HL-60/S4 treated with retinoic acid at 250 ng/mL for 4 days and 3 days (cell line): ENCODE results near the gene CCNB2.
"Not testable (repeated sequence)": the region's sequence is repeated elsewhere in the genome, so short reads cannot be mapped to it uniquely, and the experiment has no call there.

Source experiments
- in situ Hi-C: fragments of 300-500 bp; cut with MboI; formaldehyde crosslinking; loops from 2 replicates; pipeline ENCODE4 v1.7.0; 2022; ENCODE audit warnings: low sequenced_read_pairs

Gene CCNB2

DNA sequence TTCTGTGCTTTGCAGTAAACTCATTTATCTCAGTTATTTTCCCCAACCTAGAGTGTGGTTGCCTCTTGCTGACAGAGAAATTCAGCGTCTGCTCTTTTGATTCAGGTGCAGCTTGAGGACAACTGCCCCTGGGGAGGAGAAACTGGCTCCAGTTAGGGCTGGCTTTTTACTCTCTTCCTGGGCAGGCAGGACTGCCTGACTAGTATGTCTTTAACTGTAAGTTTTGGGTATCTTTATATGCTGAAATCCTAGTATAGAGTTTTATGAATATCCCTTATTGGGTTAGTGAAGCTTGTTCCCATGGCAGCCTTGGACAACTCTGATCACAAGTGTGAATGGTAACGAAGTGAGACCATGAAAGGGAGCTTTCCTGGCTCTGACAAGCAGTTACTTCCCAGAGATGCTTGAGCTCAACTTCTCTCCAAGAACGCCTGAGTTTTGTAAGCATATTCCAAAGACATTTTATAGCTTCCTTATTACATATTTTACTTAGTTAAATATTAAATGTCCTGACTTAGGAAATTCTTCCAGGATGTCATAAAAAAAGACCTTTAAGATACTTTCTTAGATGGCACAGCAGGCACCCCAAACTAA lies 27.1 kb downstream of the CCNB2 start:
- in situ Hi-C loops = no loop called here

GRCh38 chr15:59133929-59134427 lies 29.0 kb downstream of the CCNB2 start:
- in situ Hi-C loops = no loop called here

GRCh38 chr15:59137566-59137965 lies 32.6 kb downstream of the CCNB2 start:
- in situ Hi-C loops = no loop called here

- in situ Hi-C loops = no loop called here
Observed at GRCh38 chr15:59138243-59138642, 33.3 kb downstream of the CCNB2 start.

DNA sequence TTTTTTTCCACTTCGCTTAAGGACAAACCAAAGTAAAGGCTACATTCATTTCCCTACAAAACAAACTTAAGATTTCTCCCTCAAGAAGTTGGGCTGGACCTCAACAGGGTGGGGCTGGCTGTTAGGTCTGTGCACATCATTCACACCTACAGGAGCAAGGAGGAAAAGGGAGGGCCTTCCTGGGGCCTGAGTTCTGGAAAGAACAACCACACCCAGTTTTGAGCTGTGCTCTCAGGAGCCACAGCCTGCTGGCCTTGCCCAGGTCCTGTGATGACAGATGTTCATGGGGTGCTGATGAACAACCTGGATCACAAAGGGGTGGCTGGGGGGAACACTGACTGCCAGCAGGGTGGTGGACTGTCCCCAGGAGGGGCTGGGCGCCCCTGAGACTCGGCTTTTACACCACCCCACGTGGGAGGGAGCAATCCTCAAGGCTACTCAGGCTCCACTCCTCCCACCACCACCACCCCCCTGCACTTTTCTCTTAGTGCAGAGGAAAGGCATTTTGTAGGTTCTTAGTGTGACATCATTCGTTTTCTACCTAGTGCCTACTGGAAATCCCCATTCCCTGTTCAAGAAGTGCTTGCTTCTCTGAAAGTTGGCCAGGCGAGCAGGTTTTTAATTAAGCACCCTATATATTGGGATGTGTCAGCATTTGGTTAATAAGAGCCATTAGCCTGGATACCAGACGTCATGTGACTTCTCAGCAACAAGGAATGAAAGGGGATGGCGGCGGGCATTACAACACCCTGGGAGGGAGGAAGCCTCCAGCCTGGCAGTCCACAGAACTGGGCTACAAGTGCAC lies 35.7 kb downstream of the CCNB2 start:
- in situ Hi-C loops = no loop called here

DNA sequence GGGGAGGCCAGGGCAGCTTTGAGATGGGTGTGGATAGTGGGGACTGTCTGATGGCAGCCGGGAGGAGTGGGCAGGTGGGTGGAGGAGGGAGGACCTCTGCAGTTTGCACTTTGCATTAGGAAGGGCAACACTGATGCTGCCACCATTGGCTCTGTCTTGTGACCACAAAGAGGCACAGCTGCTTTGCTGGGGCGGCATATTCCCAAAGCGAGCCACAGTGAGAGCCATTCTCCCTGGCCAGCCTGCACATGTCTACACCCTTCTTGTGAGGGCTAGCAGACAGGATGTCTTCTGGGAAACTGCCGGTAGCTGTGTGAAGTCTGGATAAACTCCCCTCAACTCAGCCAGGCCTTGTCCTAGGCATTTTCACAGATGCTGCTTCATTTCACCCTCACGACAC lies 38.3 kb downstream of the CCNB2 start:
- in situ Hi-C loops = no loop called here

- in situ Hi-C loops = not testable (repeated sequence)
Observed at GRCh38 chr15:59144594-59144993, 39.6 kb downstream of the CCNB2 start.

- in situ Hi-C loops = no loop called here
Observed at GRCh38 chr15:59147666-59148065, 42.7 kb downstream of the CCNB2 start.

DNA sequence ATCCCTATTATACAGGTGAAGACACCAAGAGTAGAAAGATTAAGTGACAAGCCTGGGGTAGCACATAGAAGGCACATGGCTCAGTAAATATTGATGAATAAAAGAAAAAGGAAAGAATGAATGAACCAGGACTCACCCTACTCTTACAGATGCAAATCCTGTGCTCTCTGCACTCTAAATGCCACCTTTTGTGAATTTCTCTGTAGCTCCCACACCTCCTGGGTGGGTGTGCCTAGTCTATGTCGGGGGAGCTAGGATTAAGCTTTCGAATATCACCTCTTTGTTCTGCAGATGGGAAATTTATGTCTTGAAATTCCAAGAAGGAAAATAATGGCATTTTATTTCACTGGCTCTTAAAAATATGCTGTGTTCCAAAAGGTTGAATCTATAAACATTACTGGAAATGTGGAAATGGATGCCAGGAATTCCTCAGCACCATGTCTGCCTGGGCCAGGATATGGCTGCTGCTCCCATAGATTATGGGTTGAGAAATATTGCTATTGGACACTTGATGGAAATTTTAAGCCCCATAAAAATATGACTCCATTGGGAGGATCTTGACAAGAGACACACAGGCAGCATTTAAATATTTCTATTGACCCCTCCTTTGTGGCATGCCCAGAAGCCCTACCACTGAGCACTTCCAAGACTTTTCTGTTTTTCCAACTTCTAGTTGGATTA lies 43.3 kb downstream of the CCNB2 start:
- in situ Hi-C loops = no loop called here

DNA sequence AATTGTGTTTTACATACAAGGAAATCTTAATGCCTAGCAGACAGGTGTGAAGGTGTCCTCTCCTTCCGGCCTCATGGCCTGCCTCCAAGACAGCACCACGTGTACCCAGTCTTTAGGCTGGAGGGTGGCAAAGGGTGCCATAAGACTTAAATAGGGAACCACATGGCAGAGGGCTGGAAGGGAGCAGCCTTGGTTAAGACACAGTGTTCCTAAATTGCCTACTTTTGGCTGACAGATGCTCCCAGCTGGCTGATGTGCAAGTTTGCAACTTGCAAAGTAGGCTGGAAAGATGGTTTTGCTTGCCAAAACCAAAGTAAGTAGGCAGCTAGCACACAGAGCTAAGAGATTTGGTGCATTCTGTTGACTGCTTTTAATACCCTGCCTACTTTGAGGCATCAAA lies 45.2 kb downstream of the CCNB2 start:
- in situ Hi-C loops = no loop called here

DNA sequence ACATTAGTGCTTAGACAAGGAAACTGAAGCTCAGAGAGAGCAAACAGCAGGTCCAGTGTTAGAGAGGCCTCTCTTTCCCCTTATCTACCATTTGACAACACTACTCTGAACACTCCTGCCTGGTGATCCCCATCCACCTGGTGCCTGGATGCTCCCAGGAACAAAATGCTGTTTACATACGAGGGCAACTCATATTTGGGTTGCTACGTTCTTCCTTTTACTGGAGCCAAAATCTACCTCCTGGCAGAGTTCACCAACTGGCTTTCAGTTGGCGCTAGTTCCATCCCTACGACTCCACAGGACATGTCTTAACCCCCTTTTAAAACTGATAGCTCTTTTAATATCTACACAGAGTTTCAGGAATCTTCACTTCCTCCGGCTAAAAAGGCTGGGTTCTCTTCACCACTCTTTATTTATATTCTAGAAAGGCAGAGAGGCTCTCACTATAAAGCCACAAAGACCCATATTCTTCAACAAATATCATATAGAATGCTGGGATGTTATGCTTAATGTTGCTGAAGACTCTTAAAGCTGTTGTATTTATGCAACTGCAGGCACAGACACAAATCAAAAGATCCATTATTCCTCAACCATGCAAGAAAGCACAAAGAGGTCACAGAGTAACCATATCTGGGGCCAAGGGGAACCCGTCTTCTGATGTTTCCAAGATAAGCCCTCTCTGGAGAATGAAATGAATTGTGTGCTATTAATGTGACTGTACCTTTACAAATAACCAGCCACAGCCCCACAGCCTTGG lies 47.9 kb downstream of the CCNB2 start:
- in situ Hi-C loops = no loop called here

DNA sequence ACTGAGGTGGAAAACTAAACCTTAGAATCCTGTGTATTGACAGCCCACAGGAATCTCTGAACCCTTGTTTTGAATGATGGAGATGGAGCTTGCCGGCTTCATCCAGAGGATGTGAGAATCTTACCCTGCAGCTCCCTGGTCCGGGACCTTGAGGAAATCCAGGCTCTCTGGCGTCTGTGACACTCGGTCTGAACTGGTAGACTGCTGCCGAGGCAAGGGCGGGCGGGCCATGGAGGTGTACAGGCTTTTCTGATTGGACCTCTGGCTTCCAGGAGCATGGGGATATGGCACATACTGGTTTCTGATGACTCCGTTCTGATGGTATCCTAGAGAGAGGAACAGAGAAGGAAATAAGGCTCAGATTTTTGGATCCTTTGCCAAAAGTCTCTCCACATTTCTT lies 48.5 kb downstream of the CCNB2 start:
- in situ Hi-C loops = no loop called here

DNA sequence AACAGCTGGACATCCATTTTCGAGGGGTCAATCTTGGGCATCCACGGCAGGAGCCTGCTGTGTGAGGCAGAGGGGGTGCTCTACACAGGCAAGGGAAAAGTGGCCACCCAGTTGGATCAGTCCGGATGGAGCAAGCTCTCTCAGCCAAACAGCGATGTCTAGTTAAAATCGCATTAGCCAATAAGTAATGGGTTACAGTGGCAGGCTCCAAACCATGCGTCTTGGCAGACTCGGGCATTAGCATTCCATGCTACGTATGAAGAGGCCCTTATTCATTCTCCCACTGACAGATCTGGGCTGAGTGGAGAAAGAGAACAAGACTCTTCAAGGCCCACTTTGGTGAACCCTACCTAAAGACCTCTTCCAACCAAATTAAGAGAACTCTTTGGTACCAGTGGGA lies 49.3 kb downstream of the CCNB2 start:
- in situ Hi-C loops = no loop called here

- in situ Hi-C loops = no loop called here
Observed at GRCh38 chr15:59155431-59155830, 50.5 kb downstream of the CCNB2 start.

DNA sequence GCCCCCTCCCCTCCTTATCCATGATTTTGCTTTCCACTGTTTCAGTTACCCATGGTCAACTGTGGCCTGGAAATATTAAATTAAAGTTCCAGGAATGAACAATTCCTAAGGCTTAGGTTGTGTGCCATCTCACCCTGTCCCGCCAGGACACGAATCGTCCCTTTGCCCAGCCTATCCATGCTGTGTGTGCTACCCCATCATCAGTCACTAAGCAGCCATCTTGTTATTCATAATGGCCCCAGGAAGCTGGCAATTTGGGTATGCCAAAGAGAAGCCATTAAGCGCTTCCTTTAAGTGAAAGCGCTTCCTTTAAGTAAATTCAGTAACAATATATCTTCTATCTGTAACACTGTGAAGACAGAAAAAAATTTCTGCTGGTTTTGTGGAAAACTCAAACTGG lies 52.5 kb downstream of the CCNB2 start:
- in situ Hi-C loops = no loop called here

- in situ Hi-C loops = no loop called here
Observed at GRCh38 chr15:59157840-59158700, 53.1 kb downstream of the CCNB2 start.

DNA sequence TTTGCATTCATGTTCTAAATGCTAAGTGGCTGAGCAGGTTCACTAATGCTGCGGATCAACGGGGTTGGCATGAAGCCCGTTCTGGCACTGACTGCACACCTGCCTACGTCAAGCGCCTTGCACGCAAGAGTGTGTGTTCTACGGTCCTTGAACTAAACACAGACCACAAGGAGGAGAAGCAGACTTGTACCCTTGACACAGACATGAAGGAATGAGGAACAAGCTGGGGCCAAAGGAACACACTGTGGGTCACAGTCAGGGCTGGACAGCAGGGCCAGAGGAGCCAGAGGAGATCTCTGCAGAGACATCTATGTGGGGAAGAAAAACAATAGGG lies 53.7 kb downstream of the CCNB2 start:
- in situ Hi-C loops = no loop called here

DNA sequence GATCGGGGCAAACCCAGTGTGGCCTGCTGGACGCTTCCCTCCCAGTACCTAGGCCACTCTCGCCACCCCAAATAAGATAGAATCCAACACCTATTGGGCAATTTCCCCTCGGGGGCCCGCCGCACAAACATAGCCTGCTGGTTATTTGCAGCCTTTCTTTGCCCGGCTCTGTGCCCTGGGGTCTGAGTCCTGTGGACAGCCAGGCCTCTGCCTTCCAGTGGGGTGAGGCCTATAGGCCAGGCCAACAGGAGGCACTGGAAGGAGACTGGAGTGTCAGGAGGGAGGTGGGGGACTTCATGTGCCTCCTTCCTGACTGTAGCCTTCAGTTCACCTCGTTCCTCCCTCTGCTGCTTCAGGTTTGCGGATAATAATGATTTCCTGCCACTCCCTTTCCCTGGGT lies 54.3 kb downstream of the CCNB2 start:
- in situ Hi-C loops = no loop called here

- in situ Hi-C loops = no loop called here
Observed at GRCh38 chr15:59160880-59161593, 56.1 kb downstream of the CCNB2 start.

- in situ Hi-C loops = not testable (repeated sequence)
Observed at GRCh38 chr15:59162080-59162479, 57.1 kb downstream of the CCNB2 start.
